Measurements from ENCODE around the gene RESF1. TPM values are rescaled to one million over a fixed set of nuclear protein-coding genes. Genes with fewer than 3 reads are reported as not detected.

Gene RESF1
- total RNA-seq, 1 experiment from 2014 or later, result 172 TPM

- Mint-ChIP-seq H3K9me3 (peaks cover 30 to 66% of the 10 kb centered on the region in 2 experiments), H3K4me1 (0 out of 4 replicates have a peak, but pooled peaks cover under 1 to 1% of the 10 kb centered on the region in 2 experiments)
- H3K79me2 ChIP-seq (ENCODE audit: insufficient read depth, low read length), result peaks cover 17% of the 10 kb centered on the region
Observed at GRCh38 chr12:31973818-31974217, 14.6 kb downstream of the RESF1 start.

More at GRCh38 chr12:31973818-31974217, 14.6 kb downstream of the RESF1 start:
- no peak overlapping the region for H3K23ac ChIP-seq (ENCODE audit: insufficient read length, low read depth, low read length)
- H4K5ac ChIP-seq (ENCODE audit: insufficient read length, low read depth, low read length), result no peak overlapping the region
- H3K23me2 ChIP-seq (ENCODE audit: insufficient read length, low read depth, low read length, poor library complexity, severe bottlenecking), result no peaks in the 10 kb centered on the region
- H3K4me2 ChIP-seq (ENCODE audit: insufficient read depth, insufficient read length, low read length), result no peak overlapping the region
- H4K8ac ChIP-seq (replicated peaks; ENCODE audit: insufficient read length, low read depth, low read length), result no peak overlapping the region
- H3K18ac ChIP-seq (ENCODE audit: insufficient read length, low read depth, low read length), result no peak overlapping the region
- no peak overlapping the region for H4K91ac ChIP-seq (ENCODE audit: insufficient read length, low read depth, low read length)
- no peaks in the 10 kb centered on the region for H4K20me1 ChIP-seq (ENCODE audit: control insufficient read depth, insufficient read depth, insufficient read length)
- H2BK5ac ChIP-seq (ENCODE audit: insufficient read length, low read length), result no peak overlapping the region
- no peak overlapping the region for H2BK12ac ChIP-seq (ENCODE audit: insufficient read length, low read depth, low read length)
- no peak overlapping the region for H2AFZ ChIP-seq (ENCODE audit: low read length)
- TF ChIP-seq, protein P1, sequence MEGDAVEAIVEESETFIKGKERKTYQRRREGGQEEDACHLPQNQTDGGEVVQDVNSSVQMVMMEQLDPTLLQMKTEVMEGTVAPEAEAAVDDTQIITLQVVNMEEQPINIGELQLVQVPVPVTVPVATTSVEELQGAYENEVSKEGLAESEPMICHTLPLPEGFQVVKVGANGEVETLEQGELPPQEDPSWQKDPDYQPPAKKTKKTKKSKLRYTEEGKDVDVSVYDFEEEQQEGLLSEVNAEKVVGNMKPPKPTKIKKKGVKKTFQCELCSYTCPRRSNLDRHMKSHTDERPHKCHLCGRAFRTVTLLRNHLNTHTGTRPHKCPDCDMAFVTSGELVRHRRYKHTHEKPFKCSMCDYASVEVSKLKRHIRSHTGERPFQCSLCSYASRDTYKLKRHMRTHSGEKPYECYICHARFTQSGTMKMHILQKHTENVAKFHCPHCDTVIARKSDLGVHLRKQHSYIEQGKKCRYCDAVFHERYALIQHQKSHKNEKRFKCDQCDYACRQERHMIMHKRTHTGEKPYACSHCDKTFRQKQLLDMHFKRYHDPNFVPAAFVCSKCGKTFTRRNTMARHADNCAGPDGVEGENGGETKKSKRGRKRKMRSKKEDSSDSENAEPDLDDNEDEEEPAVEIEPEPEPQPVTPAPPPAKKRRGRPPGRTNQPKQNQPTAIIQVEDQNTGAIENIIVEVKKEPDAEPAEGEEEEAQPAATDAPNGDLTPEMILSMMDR (conservative IDR thresholded peaks at IDR 0.05), result no peak
- no peaks in the 10 kb centered on the region for H3K27me3 Mint-ChIP-seq (ENCODE audit: low read depth)
- DNase-seq, result no peak
- H3K27ac Mint-ChIP-seq, result no peak overlapping the region; a peak in 1 of 7 replicates
- WGBS (ENCODE audit: extremely low coverage, insufficient read length, low lambda C conversion rate), result no CpG with 5 or more reads among the region's 5 CpGs
- no peaks in the 10 kb centered on the region for H3K4me1 ChIP-seq (ENCODE audit: insufficient read depth, low read length)
- H3K27ac ChIP-seq (ENCODE audit: insufficient read length, low read depth, low read length), result no peak overlapping the region
- peaks cover 3% of the 10 kb centered on the region for H3K79me1 ChIP-seq (ENCODE audit: insufficient read depth, low read depth, low read length, poor library complexity, severe bottlenecking)
- no peaks in the 10 kb centered on the region for H3K9me3 ChIP-seq (ENCODE audit: control insufficient read depth, low read depth, low read length)
- H2BK120ac ChIP-seq (ENCODE audit: low read depth, low read length, poor library complexity, severe bottlenecking), result no peak overlapping the region
- H3K56ac ChIP-seq (ENCODE audit: insufficient read length, low read depth, low read length), result no peak overlapping the region
- H2AK5ac ChIP-seq (ENCODE audit: insufficient read length, low read length), result no peak overlapping the region
- H3K9ac ChIP-seq (ENCODE audit: extremely low read depth, insufficient read length, low read length), result no peak overlapping the region
- H3K4ac ChIP-seq (ENCODE audit: low read depth, low read length), result no peak overlapping the region
- H3K4me3 Mint-ChIP-seq, result no peak overlapping the region
- no peak overlapping the region for H2BK15ac ChIP-seq (ENCODE audit: low read depth, low read length)
- H2BK20ac ChIP-seq (ENCODE audit: low read depth, low read length, poor library complexity, severe bottlenecking), result no peak overlapping the region
- H3K14ac ChIP-seq (ENCODE audit: insufficient read depth, low read length), result no peak overlapping the region
- no peaks in the 10 kb centered on the region for H3K27me3 ChIP-seq (ENCODE audit: insufficient read depth, low read length)
- no peak overlapping the region for H3T11ph ChIP-seq (ENCODE audit: low read length)
- H3K36me3 Mint-ChIP-seq (ENCODE audit: insufficient read depth in 1 of 3, low read depth in 3 of 3), result peaks cover 92 to 98% (median 97%) of the 10 kb centered on the region in 3 experiments
